Measurements from ENCODE around the gene SGMS1.
A peak's percentile ranks its signal among the peaks of the same experiment; 100 is the strongest.
"Not testable (repeated sequence)": the region's sequence is repeated elsewhere in the genome, so short reads cannot be mapped to it uniquely, and the experiment has no call there.

The SGMS1 gene

DNA sequence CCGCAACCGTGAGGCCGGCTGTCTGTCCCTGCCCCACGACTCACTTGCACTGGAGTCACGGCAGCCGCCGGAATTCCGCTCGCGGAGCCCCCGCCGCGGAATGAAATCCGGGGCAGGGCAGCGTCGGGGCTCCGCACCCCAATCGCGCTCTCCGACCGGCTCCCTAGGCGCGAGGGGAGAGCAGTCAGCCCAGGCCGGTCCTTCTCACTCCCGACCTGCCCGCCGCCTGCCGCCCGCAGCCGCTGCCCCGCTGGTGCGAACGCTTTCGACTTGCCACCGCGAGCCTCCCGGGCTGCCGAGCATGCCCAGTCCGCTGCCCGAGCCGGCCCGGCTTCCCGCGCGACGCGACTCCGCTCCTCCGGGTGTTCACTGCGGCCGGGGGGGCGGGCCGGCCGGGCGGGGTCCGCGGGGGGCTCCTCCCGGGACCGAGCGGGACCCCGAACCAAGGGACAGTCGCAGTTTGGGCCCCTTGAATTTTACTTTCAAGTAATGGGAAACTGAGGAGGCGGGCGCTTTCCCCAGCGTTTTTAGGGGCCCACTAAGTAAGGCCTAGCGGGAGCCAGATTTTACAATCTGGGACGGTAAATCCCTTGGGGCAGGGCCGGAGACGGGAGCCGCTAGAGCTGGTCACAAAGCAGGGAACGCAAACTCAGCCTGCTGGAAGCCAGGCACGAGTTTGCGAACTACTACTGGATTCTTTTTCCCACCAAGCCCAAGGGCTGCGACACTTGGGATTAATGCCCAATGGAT, at the start of gene SGMS1:
Gene SGMS1 (minus strand): TSS at position 294 of the 750 bp plus-strand sequence. CDS start 279,842 bp downstream, outside the sequence.
- FAIRE-seq = no peak

DNA sequence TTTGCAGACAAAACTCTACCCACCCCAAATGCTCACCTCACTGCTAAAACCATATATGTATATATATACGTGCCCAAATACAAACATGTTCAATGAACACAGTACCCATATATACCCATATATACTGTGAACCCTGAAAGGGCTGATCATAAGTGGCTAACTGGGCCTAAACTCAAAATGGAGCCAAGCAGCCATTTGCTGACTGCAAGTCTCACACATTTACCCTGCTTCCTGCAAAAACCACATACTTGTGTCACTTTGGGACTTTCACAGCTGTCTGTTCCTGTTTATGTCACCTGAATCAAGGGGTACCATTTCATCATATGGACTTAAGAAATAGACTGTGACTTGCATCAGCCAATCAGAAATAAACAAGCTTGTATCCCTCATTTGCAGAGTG, 48.4 kb upstream of the SGMS1 start:
- FAIRE-seq = not testable (repeated sequence)

DNA sequence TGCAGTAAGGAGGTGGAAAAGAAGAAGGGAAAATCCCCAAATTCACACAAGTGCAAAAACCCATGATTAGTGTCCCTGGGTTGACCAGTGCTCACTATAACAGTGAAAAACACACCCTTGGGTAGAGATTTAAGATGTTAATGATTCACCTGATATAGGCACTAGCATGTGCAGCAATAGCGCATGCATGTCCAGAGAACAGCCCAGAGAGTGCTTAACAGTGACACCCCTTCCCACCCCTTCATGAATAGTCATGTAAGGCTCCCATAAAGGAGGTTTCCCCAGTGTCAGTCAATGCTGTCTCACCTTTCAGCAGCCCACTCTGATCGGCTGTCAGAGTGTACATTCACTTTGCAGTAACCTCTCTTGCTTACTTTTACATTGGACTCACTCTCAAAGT, 47.9 kb upstream of the SGMS1 start:
- not testable (repeated sequence) for FAIRE-seq

DNA sequence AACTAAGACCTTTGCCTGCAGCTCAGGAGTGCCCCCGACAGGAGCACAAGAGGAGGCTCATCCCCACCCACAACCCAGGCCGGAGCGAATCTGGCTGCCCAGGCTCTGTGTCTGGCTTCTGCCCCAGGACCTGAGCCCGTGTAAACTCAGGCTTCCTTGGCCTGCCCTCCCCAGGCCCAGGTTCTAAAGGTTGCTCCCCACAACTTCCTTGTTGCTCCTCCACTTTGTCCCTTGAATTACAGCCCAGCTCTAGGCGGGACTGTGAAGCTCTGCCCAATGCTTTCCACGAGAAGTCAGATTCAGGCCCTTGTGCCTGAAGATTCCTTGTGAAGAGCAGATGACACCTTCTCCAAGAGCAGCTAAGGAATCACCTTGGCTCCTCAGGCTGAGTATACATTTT, 46.2 kb upstream of the SGMS1 start:
- FAIRE-seq = not testable (repeated sequence)

DNA sequence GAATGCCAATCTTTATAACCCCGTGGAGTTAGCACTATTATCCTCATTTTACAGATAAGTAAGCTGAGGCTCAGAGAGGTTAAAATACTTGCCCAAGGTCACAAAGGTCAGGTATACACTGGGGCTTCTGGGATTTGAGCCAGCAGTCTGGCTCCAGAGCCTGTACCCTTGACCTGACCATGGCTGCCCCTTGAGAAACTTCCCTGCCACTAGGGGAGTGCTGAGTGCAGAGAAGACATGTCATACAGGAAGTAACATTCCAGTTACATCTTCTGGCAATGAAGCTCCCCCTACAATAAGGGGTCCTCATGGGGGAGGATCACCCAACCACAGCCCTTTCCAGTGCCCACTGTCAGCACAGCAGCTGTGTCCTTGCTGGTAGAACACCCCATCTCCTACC, 43.6 kb upstream of the SGMS1 start:
- not testable (repeated sequence) for FAIRE-seq

DNA sequence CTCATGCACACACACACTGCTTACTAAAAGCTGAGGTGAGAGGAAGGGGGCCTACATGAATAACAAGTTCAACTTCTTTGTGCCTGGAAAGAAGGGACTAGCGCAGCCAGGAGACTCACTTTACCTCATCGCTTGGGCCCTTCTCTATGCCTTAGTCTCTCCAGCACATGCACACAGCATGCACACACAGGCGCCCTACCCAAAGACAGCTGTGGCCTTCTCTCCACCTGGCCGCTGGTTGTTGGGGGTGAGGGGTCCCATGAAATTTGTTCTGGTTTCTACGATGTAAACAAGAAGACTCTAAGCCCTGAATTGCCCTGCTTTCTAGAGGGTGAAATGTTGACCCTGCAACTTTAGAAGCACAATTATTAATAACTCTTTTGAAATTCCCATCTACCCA, 38.7 kb upstream of the SGMS1 start:
- FAIRE-seq = not testable (repeated sequence)

DNA sequence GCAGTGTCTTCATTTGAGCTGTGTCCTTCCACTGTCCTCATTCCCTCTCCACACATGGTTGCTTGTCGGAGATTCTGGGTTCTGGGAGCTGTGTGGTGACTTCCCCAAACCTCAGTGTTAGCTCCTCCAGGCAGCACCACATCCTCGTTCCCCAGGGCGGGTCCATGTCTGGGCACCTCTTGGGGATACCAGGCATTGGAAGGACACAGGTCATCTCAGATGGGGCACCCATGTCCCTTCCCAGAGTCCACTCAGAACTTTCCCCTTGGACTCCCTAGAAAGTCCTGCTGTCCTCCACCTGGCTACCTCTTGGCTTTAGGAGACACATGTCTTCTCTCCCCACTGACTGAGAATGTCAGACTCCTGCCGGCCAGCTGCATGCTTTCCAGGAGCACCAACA, 37.8 kb upstream of the SGMS1 start:
- FAIRE-seq = not testable (repeated sequence)

DNA sequence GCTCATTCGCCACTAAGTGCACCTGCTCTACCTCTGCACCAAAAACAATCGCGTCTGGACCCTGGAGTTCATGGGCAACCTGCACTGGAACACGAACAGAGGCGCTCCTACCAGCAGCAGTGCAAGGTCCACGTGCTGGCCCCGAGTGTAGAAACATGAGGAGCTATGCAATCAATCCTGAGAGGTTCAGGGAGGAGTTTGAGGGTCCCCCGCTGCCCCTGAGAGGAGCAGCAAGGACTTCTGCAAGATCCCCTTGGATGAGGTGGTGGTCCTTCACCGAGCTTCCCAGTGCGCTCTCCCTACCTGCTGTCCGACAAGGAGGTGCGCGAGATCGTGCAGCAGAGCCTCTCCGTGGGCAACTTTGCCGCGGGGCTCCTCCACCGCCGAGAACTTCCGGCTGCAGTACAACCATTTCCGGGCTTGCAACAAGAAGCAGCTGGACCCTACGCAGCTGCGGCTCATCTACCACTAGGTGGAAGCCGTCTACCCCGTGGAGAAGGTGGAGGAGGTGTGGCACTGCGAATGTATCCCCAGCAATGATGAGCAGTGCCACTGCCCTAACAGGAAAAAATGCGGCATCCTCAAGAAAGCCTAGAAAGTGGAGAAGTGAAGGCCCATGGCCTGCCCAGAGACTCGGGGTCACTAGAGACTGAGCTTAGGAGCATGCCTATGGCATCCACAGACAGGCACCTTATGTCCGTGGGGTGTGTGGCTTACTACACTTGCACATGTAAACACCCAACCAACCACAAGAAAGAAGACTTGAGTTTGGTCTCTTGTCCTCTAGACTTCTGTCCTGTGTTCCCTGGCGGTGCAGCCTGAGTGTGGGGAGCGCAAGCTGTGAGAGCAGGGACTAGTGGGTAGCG, 36.3 kb upstream of the SGMS1 start:
- FAIRE-seq = not testable (repeated sequence)

DNA sequence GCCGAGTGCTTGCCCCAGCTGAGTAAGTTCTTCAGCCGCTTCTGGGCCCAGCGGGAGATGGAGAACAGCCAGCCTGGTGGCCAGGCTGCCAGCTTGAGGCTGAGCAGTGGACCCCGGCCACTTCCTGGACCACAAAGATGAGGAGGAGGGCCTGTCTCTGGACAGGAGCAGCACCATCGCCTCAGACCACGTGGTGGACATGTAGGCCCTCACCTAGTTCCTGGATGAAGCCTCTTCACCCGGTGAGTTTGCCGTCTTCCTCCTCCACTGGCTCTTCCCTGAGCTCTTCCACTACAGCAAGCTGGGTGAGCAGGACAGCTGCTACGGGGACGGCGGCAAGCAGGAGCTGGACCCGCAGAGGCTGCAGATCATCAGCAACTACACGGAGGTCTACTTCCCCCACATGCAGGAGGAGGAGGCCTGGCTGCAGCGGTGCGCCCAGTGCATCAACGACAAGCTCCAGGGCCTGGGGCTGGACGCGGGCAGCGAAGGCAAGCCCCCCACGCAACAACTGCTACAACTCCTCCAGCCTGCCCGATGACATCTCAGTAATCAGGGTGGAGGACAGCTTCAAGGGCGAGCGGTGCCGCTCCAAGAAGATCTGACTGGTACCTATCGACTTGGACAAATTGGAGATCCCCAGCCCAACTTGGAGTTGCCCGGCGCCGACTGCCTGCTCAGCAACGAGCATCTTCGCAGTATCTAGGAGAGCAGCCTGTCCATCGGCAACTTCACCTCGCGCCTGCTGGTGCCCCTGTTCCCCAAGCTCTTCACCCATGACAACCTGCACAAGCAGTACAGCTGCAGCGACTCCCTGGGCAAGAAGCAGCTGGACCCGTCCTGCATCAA, 35.5 kb upstream of the SGMS1 start:
- not testable (repeated sequence) for FAIRE-seq

DNA sequence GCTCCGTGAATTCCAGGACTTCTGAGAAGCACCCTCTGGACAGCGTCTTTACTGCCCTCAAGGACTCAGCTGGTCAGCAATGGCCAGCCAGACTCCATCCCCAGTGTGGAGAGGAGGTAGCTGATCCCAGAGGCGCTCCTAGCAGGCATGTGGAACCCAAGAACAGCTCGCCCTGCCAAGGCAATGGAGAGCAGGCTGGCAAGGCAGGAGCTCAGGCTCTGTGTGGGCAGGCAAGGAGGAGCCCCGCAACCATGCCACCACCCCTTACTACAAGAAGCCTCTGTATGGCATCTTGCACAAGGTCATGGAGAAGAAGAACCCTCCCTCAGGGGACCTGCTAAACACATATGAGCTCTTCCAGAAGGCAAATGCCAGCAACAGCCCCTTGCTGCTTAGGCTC, 34.4 kb upstream of the SGMS1 start:
- FAIRE-seq = no peak

DNA sequence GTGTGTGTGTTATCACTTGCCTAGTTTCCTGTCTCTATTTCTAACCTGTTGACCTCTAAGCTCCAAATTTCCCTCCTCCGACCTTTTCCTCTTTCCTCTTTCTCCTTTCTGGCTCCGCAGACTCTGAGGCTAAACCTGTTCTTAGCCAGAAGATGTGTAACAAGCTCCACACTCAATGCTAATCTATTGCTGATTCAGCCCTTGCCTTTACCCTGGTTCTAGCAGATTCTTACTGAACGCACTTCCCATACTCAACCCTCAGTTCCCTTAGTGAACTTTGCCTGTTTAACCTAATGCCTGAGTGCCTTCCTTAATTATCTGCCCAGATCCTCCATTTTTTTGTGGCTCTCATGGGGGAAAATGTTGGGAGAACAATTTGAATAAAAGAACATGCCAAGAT, 30.0 kb upstream of the SGMS1 start:
- FAIRE-seq = no peak

DNA sequence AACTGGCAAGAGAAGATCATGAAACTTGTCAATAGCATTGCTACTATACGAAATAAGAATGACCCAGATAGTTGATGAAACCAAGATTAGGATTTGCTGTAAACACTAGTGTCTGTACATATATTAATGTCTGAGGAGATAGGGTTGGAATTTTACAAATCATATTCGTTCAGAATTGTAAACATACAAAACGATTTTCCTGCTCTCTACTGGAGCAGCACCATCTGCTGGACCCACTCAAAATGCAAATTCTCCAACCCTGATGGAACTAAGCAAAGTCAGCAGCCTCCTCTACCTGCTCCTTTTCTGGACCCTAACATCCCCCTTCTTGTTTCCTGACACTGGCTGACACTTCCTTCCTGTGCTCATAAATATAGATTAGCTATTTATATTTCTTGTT, 29.4 kb upstream of the SGMS1 start:
- peak; percentile 9 for FAIRE-seq

DNA sequence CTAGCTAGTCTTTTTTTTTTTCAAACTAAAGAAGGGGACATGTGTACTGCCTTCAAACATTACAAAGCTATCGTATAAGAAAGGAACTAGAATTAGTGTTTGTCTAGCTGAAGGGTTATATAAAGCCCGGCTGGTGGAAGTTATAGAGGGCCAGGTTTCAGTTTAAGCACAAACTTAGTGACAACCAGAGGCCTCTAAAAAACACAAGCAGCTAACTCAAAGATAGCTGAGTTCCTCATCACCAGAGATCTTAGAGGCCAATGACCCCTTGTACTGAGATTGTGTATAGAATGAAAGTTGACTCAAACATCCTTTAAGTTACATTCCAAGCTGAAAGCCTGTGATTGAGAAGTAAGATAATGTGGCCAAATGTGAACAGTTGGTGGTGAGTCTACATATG, 28.1 kb upstream of the SGMS1 start:
- FAIRE-seq = no peak

DNA sequence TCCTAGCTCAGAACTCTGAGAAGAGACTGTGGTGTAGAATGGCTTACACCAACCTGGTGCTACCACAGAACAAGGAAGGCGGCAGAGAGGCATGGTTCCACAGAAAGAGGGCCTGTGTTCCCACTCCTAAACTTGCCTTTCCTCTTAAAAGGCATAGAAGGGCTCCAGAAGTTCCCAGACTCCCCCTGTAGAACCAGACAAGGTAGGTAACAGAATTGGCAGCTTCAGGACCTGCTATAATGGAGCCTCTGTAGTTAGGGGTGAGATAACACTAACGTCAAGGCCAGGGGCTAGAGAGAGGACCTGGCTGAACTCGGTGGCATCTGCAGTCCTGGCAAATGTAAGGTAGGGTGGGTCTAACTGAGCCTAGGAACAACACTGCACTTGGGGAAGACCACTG, 26.7 kb upstream of the SGMS1 start:
- no peak for FAIRE-seq

DNA sequence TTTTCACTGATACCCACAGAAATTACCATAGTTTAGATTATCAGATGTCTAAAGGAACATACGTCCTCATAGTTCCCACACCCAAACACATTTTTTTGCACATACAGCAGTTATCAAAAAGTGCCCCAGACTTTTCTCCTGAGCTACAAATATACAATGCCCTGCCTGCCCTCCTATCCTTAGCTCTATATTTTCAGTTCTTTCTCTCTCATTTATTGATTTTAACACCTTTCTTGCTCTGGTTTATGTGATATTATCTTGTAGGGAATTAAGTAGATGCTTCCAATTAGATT, 25.1 kb upstream of the SGMS1 start:
- no peak for FAIRE-seq

DNA sequence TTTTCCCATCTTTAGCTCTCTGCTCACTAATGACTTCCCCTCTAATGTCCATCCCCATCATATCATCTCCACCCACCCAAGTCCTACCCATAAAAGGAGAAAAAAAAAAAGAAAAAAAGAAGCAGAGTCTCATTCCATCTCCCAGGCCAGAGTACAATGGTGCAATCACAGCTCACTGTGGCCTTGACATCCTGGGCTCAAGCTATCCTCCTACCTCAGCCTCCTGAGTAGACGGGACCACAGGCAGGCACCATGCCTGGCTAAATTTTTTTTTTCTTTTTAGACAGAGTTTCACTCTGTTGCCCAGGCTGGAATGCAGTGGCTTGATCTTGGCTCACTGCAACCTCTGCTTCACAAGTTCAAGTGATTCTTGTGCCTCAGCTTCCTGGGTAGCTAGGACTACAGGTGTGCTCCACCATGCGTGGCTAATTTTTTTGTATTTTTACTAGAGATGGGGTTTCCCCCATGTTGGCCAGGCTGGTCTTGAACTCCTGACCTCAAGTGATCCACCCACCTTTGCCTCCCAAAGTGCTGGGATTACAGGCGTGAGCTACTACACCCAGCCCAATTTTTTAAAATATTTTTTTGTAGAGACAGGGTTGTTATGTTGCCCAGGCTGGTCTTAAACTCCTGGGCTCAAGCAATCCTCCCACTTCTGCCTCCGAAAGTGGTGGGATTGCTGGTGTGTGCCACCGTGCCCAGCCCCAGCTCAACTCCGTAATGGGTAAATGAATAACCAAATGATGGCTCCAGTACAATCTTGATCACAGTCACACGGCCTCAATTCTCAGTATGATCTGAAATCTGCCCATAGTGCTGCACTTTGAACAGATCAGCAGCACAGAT, 24.6 kb upstream of the SGMS1 start:
- FAIRE-seq = no peak

DNA sequence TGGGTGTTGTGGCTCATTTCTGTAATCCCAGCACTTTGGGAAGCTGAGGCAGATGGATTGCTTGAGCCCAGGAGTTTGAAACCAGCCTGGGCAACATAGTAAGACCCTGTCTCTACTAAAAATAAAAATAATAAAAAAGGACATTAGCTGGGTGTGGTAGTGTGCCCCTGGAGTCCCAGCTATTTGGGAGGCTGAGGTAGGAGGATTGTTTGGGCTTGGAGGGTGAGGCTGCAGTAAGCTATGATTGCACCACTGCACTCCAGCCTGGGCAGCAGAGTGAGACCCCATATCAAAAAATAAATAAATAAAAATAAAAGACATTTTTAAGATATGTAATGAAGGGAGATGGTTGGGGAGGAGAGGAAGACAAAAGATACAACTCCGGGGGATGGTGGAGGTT, 23.6 kb upstream of the SGMS1 start:
- FAIRE-seq = not testable (repeated sequence)

DNA sequence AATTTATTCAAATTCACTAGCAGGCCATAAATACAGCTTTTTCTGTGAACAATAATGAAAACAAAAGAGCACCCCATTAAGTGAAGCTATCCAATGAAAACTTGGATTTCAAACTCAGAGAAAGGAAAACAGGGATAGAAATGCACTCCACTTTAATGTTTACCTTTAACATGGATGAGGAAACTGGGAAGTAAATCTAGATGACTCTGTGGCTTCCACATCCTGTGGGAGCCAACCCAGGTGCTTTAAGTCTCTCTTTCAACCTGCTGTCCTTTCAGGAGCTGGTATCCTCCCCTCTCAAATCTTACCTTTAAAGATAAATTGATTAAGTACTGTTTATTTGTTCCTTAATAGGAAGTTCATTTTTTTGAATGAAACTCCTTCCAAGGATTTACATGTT, 21.5 kb upstream of the SGMS1 start:
- no peak for FAIRE-seq

DNA sequence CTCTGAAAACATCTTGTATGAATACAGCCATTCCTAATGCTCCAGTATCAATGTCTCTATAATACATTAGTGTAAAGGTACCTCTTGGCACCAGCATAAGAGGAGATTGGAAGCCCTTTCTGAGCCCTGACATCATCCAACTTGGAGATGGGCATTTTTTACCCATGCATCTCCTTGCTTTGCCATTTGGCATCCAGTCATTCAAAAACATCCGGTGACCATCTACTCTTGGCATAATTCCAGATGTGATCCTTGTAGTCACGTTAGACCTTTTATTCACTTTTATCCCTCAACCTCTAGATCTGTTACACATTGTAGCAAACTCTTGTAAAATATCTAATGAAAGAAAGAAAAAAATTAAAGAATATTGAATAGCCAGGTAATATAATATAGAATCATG, 17.9 kb upstream of the SGMS1 start:
- FAIRE-seq = no peak

DNA sequence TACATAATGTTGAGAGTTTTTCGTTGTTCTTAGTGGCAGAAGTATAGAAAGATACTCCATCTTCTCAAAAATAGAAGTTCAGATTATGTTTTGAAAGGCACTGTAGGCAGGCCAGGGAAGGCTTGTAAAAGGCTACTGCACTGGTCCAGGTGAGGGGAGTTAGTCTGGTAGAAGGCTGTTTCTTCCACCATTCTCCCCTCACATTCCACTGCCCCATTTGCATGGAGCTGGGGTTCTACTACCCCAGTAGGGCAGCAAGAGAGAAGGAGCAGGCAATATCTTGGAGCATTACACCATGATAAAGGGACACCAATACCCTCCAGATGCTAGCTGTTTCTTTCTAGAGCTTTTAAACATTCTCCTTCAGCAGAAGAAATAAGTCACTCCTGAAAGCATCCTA, 16.5 kb upstream of the SGMS1 start:
- FAIRE-seq = no peak

DNA sequence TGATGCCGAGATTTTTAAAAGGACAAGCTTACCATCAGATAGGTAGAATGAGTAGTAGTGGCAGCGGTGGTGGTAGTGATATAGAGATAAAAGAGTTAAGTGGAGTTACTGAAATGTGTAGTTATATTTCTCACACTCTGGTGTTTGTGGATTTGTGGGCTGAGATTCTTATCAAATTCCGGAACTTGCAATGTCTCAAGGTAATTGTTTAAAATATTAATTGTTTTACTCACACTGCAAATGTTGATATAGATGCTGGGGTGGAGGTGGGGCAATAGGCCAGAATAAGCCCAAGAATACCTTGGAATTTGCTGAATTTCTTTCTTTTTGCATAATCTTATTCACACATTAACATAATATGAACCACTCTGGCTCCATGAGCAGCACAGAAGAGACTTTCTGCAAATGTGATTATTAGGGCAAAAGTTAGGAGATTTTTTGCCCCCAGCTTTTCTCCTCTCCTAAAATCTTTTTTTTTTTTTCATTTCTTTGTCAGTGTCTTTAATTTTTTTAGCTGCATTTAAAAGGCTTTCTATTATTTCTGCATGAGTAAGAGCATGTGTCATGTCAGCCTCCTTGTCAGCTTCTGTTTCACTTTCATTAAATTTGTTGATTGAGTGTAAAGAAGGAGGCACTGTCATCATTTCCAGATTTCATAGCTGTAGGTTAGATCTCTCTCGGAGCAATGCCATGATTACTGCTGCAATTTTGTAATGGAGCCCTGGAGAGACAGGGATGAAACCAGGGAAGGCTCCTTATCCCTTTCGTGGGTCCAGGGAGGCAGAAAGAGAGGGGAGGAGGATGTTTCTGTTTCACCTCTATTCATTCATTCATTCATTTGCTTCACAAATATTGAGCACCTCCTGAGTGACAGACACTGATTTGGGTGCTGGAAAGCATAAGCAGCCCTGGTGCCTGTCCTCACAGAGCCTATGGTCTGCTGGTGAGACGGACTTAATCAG, 13.1 kb upstream of the SGMS1 start:
- no peak for FAIRE-seq
